HCT116 (cell line): ENCODE measurements around the gene UGDH. TPM values are rescaled to one million over a fixed set of nuclear protein-coding genes. Genes with fewer than 3 reads are reported as not detected.

Experiments
- ATAC-seq: fragments of 200-7000 bp; cut with Tn5 transposase; 2 replicates; pipeline ENCODE4 v1.9.1; 2020; ENCODE audit warnings: mild to moderate bottlenecking, moderate library complexity
- BruUV-seq: library from RNA; stranded (reverse); fragments of 400-500 nt; replicated peaks from 2 replicates; lab custom pipeline; 2021; lab: Mats Ljungman, UMichigan
- CTCF ChIA-PET: fragments of 300-600 bp; sonication (Branson Sonifier 250); formaldehyde crosslinking; loops from one replicate; lab custom pipeline; 2021; ENCODE audit warnings: antibody characterized with exemption; lab: Charles Lee
- POLR2A ChIA-PET: fragments of 300-600, 350-600 bp; sonication (Branson Sonifier 250); formaldehyde crosslinking; loops from one replicate; lab custom pipeline; 2021; ENCODE audit warnings: antibody characterized with exemption; lab: Charles Lee
- RAD21 ChIA-PET, 2 experiments: fragments of 300-600 bp; sonication (Branson Sonifier 250); formaldehyde crosslinking; loops; one replicate each; lab custom pipeline; 2023; ENCODE audit warnings: low total read pairs in 2 of 2; ENCODE audit not compliant: uncharacterized antibody in 2 of 2, unreplicated experiment in 2 of 2, low non-redundant PET in 1 of 2; lab: Charles Lee
- DNase-seq: peaks from one replicate; pipeline ENCODE4 v3.0.0-alpha.2; 2010; ENCODE audit warnings: low read depth, low spot score
- H2AFZ ChIP-seq: fragments of 200-600 bp; shearing (Covaris generic), sonication (generic); 2 replicates; pipeline ENCODE4 v1.6.1; 2017; ENCODE audit warnings: low read depth, mixed run types, mixed read lengths, antibody characterized with exemption, low read length; ENCODE audit not compliant: poor library complexity, severe bottlenecking
- H3K27ac ChIP-seq: 2 replicates; pipeline ENCODE4 v1.5.1; 2012; ENCODE audit warnings: low read depth, low read length
- H3K27me3 ChIP-seq: fragments of 200-600 bp; sonication (generic); 2 replicates; pipeline ENCODE4 v1.6.1; 2016; ENCODE audit warnings: mixed run types, low read length, mixed read lengths; ENCODE audit not compliant: insufficient read depth
- H3K36me3 ChIP-seq, 2 experiments: fragments of 200-500 bp in 1 of 2; fragments of 200-600 bp in 1 of 2; sonication (Bioruptor generic) in 1 of 2; sonication (generic) in 1 of 2; 2 replicates each; pipeline versions ENCODE4 v1.5.1 to v1.6.1; 2014 to 2016; ENCODE audit warnings: low read length in 2 of 2, inconsistent platforms in 1 of 2, mixed read lengths in 1 of 2, mixed run types in 1 of 2; ENCODE audit not compliant: insufficient read depth in 2 of 2, control insufficient read depth in 1 of 2
- H3K4me1 ChIP-seq, 2 experiments: fragments of 200-600 bp in 1 of 2; sonication (generic) in 1 of 2; 2 replicates each; pipeline versions ENCODE4 v1.5.1 to v1.6.1; 2012 to 2017; ENCODE audit warnings: low read length in 2 of 2, inconsistent platforms in 1 of 2, mild to moderate bottlenecking in 1 of 2, mixed read lengths in 1 of 2, mixed run types in 1 of 2, moderate library complexity in 1 of 2; ENCODE audit not compliant: insufficient read depth in 2 of 2, control insufficient read depth in 1 of 2
- H3K4me2 ChIP-seq: fragments of 200-600 bp; sonication (generic); 2 replicates; pipeline ENCODE4 v1.6.1; 2017; ENCODE audit warnings: mixed run types, low read length, mixed read lengths
- H3K4me3 ChIP-seq, 2 experiments: fragments of 200-600 bp in 1 of 2; sonication (generic) in 1 of 2; replicated peaks in 1 of 2; 2 replicates each; pipeline ENCODE4 v1.5.1; 2011 to 2016; ENCODE audit warnings: low read length in 2 of 2, control low read depth in 1 of 2, low read depth in 1 of 2, mild to moderate bottlenecking in 1 of 2, mixed read lengths in 1 of 2, mixed run types in 1 of 2
- H3K79me2 ChIP-seq: fragments of 200-600 bp; sonication (generic); 2 replicates; pipeline ENCODE4 v1.6.1; 2017; ENCODE audit warnings: mild to moderate bottlenecking, mixed run types, low read length, moderate library complexity, mixed read lengths; ENCODE audit not compliant: insufficient read depth
- H3K9ac ChIP-seq: fragments of 200-600 bp; sonication (generic); 2 replicates; pipeline ENCODE4 v1.6.1; 2016; ENCODE audit warnings: low read length, mixed read lengths
- H3K9me2 ChIP-seq: fragments of 200-600 bp; sonication (generic), shearing (Covaris generic); 2 replicates; pipeline ENCODE4 v1.6.1; 2017; ENCODE audit warnings: mixed run types, mild to moderate bottlenecking, moderate library complexity; ENCODE audit not compliant: insufficient read depth
- H3K9me3 ChIP-seq, 2 experiments: fragments of 200-500 bp in 1 of 2; fragments of 200-600 bp in 1 of 2; sonication (Bioruptor generic) in 1 of 2; sonication (generic) in 1 of 2; 2 replicates each; pipeline ENCODE4 v1.6.1; 2014 to 2017; ENCODE audit warnings: low read length in 2 of 2, mixed read lengths in 2 of 2, inconsistent platforms in 1 of 2, low read depth in 1 of 2, mild to moderate bottlenecking in 1 of 2, mixed run types in 1 of 2, moderate library complexity in 1 of 2; ENCODE audit not compliant: control insufficient read depth in 1 of 2, insufficient read depth in 1 of 2
- H4K20me1 ChIP-seq: fragments of 200-600 bp; sonication (generic), shearing (Covaris generic); 2 replicates; pipeline ENCODE4 v1.6.1; 2017; ENCODE audit warnings: mixed run types, mild to moderate bottlenecking, moderate library complexity; ENCODE audit not compliant: insufficient read depth
- CBX3 ChIP-seq: IDR thresholded peaks from 2 replicates; pipeline ENCODE4 v1.6.1; 2012; ENCODE audit warnings: low read depth
- EZH2phosphoT487 ChIP-seq: fragments of 200-600 bp; IDR thresholded peaks from 2 replicates; pipeline ENCODE4 v1.6.1; 2018; ENCODE audit warnings: antibody characterized with exemption, borderline replicate concordance
- SRF ChIP-seq: IDR thresholded peaks from 2 replicates; pipeline ENCODE4 v1.6.1; 2012; ENCODE audit warnings: low read depth
- intact Hi-C: fragments of 100-400 bp; cut with micrococcal nuclease; formaldehyde crosslinking; loops from 2 replicates; pipeline ENCODE4 v1.10.0; 2022
- total RNA-seq: library from RNA; stranded (reverse); gene quantifications from one replicate; pipeline ENCODE4 v1.2.1, GENCODE V29; 2021; ENCODE audit not compliant: unreplicated experiment

The UGDH gene
- total RNA-seq, 1 experiment from 2014 or later: 67.9 TPM

DNA sequence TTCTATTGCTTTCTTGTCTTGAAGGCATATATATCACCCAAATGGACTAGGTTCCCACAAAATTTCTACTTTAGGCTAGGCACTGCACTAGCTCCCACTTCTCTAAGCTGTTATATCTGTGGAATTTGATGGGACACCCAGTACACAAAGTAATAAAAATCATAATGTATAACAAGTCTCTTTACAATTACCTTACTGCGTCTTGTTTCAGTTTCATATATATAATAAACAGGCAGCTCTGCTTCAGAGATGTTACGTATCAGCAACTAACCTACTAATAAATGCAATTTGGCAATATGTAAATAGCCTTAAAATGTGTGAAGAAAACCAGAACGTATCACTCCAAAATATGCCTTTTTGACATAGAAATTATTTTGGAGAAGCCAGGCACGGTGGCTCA lies 42.0 kb upstream of the UGDH start:
- TF ChIP-seq SRF: no peak

DNA sequence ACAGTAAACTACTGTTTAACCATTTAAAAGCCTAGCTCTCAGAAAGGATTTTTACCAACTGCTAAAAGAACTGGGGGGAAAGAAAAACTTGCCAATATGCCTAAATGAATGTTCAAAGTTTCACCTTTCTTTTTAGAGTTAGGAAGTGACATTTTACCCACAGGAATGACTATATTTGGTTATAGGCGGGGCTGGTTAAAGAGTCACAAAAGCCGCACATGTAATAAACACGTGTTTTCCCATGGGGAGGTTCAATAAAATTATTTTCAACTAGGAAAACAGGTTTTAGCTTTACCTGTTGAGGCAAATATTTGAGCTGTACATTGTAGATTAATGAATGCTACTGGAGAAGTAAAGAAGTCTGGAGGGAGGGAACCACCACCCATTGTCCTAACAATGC lies 41.6 kb upstream of the UGDH start:
- Histone ChIP-seq H3K79me2 (no peaks in the 10 kb centered on the region), H3K9ac (no peak overlapping the region), H3K36me3 (no peaks in the 10 kb centered on the region), H3K4me2 (no peak overlapping the region), H3K27me3 (no peaks in the 10 kb centered on the region), H2AFZ (no peak overlapping the region), H3K4me1 (peaks cover 0 to 6% of the 10 kb centered on the region in 2 experiments; a peak in 1 of 4 replicates), H3K9me2 (no peaks in the 10 kb centered on the region), H3K9me3 (no peaks in the 10 kb centered on the region; a peak in 1 of 4 replicates), H4K20me1 (no peaks in the 10 kb centered on the region), H3K27ac (no peak overlapping the region), H3K4me3 (no peak overlapping the region)
- ChIA-PET RAD21 (interaction anchor here in 1 of 2 experiments (0.6 kb wide), 1 partner anchor 129 kb away, joined by 5 read pairs; the partner anchor contains the start of gene UBE2K), CTCF (no interaction called here), POLR2A (no interaction called here)
- TF ChIP-seq EZH2phosphoT487 (no peak), CBX3 (no peak), SRF (peak; percentile 61; the same call in 1 of the 2 replicates)
- intact Hi-C loops: no loop called here
- no TSS peak for BruUV-seq
- ATAC-seq (no peak), DNase-seq (no peak)

More for the DNA sequence above, 42.0 kb upstream of the UGDH start:
- no peaks in the 10 kb centered on the region for H4K20me1 ChIP-seq
- ATAC-seq: no peak
- H3K79me2 ChIP-seq: no peaks in the 10 kb centered on the region
- no peak overlapping the region for H3K9ac ChIP-seq
- no peak overlapping the region for H2AFZ ChIP-seq
- H3K4me3 ChIP-seq: no peak overlapping the region
- RAD21 ChIA-PET: interaction anchor here in 1 of 2 experiments (0.6 kb wide), 1 partner anchor 129 kb away, joined by 5 read pairs; the partner anchor contains the start of gene UBE2K
- intact Hi-C loops: no loop called here
- no peak for DNase-seq
- CTCF ChIA-PET: no interaction called here
- H3K4me2 ChIP-seq: no peak overlapping the region
- no peaks in the 10 kb centered on the region; a peak in 1 of 4 replicates for H3K9me3 ChIP-seq
- no peaks in the 10 kb centered on the region for H3K36me3 ChIP-seq
- no TSS peak for BruUV-seq
- no peak overlapping the region for H3K27ac ChIP-seq
- peaks cover 0 to 6% of the 10 kb centered on the region in 2 experiments; a peak in 1 of 4 replicates for H3K4me1 ChIP-seq
- POLR2A ChIA-PET: no interaction called here
- no peaks in the 10 kb centered on the region for H3K9me2 ChIP-seq
- no peaks in the 10 kb centered on the region for H3K27me3 ChIP-seq
